HG02623 (cell line): Measurements from ENCODE around the gene FZD4.
"Not testable (repeated sequence)": the region's sequence is repeated elsewhere in the genome, so short reads cannot be mapped to it uniquely, and the experiment has no call there.

Experiments used
- ATAC-seq: cut with Tn5 transposase; IDR thresholded peaks from one replicate; pipeline ENCODE4 v1.9.1; 2021; ENCODE audit warnings: moderate library complexity; ENCODE audit not compliant: unreplicated experiment

Gene FZD4

DNA sequence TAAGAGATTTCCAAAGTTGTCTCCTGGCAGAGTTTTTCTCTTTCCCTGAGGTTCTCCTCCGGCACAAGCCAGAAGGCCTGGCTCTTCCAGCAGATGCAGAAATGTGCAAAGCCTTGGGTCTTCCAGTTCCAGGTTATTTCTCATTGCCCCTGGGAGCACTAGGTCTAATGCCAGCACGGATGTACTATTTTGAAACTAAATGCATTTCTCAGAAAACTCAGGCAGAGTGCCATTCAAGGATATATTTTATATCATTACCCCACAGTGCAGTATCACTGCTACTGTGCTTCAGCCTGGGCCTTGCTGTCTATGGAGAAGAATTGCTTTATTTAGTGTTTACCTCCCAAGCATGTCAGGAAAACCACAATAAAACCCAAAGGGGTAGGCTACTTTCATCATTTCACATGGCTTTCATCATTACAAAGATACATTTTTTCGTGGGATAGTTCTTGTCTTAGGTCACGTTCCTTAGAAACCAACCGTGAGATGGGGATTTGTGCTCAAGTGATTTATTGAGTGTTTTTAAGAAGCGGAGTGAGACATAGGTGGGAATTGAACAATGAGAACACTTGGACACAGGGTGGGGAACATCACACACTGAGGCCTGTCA is 22.4 kb upstream of the FZD4 start:
- ATAC-seq: no peak

GRCh38 chr11:86972734-86973133 is 17.5 kb upstream of the FZD4 start:
- ATAC-seq: no peak

- ATAC-seq: no peak
Measured at GRCh38 chr11:86969258-86969657, 14.1 kb upstream of the FZD4 start.

GRCh38 chr11:86967601-86968000 is 12.4 kb upstream of the FZD4 start:
- ATAC-seq: not testable (repeated sequence)

DNA sequence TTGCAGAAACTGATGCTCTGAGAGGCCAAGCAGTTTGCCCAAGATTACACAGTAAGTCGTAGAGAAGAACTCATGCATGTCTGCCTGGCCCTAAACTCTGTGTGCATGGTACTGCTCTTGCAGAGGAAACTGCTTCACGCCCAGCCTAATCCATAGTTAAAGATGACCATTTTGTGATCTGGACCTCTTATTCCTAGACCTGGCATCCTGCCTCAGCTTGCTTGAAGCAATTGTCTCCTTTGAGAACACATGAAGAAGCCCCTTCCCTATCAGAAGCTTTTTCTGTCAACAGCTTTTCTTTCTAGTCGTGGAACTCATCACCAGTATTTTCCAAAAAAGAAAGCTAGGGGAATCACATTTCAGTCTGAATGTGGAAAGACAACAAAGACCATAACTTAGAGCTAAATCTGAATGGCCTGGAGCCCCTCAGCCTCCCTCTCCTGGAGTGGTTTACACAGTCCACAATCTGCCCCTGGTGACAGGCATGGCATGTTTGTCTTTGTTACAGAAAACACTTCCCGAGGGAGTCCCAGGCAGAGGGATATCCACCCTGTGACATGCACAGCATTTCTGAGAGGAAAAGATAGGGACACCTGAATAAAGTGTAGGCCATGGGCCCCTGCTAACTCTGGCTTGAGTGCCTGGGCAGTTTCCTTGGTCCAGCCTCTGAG is 2.9 kb upstream of the FZD4 start:
- no peak for ATAC-seq

DNA sequence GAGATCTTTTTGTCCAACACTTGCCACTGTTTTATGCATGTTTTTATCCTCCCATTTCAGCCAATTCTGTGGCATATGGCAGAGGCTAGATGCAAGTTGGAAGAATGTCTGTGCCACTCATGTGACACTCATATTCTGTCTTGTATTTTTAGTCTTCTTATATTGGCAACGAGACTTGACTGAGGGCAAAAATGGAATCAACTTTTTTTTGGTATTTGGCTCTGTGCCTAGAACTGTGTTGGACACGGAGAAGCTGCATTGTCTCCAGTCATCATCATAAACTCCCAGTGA is 1.7 kb upstream of the FZD4 start:
- no peak for ATAC-seq

- ATAC-seq: peak; percentile 14
Measured at GRCh38 chr11:86955111-86955360, 159 bp downstream of the FZD4 start.

GRCh38 chr11:86954269-86955110 is 705 bp downstream of the FZD4 start:
- no peak for ATAC-seq

GRCh38 chr11:86952221-86952875 is 2.8 kb downstream of the FZD4 start:
- no peak for ATAC-seq

GRCh38 chr11:86951706-86952105 is 3.5 kb downstream of the FZD4 start:
- ATAC-seq: no peak

GRCh38 chr11:86950661-86950995 is 4.6 kb downstream of the FZD4 start:
- no peak for ATAC-seq

DNA sequence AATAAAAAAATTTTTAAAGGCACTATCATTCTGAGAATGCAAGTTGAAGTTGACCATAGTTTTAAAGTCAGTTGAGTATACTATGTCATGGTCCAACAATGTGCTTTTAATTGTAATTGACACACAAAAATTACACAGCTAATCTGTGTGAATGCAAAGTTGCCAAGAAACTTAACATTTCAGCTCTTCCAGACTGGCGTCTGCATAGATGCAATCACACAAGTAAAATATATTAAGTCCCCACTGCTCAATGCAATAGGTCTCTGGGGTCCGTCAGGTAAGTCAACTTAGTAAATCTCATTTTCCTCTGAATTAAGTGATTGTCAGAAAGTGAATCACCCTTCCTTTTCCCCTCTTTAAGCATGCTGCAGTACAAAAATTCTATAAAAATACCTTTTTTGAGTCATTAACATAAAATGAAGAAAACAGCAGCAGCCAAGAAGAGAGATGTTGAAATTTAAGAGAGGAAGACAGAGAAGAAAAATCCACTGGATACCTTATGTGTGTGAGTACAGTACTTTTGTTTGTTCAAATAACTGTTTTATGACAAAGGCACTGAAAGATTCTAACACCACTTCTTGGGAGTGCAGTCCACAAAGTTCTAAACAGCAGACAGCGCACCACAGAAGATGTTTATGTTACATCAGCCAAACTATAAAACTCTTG is 5.1 kb downstream of the FZD4 start:
- ATAC-seq: no peak

GRCh38 chr11:86948733-86949132 is 6.5 kb downstream of the FZD4 start:
- ATAC-seq: no peak

- no peak for ATAC-seq
Measured at GRCh38 chr11:86947541-86947940, 7.7 kb downstream of the FZD4 start.

GRCh38 chr11:86943505-86943904 is 11.7 kb downstream of the FZD4 start:
- ATAC-seq: not testable (repeated sequence)

DNA sequence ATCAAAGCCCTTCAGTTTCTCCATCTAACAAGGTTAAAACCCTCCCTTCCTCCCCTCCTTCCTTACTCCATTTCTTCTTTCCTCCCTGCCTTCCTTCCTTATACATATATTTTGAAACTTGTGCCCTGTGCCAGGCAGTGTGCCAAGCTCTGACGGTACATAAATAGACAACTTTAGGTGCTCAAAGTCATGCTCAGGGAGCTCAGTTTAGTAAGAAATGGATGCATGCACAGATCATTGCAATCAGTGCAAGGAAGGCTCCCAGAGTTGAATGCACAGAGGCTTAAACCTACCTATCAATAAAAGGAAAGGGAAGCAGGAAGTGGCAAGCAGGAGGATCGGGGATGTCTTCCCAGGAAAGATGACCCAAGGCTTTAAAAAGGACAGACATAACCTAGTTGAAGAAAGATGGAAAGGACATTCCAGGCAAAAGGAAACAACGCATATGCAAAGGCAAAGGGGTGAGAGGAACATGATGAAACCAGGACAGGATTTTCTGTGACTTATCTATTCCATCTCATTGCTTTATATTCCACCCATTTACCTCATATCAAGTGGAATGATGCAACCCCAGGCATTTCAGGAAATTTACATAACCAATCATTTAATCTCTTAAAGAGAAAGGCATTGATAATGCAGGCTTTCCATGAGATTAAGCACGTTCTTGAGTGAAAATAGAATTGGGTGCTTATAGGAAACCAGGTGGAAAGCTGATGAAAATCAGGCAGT is 13.2 kb downstream of the FZD4 start:
- no peak for ATAC-seq

DNA sequence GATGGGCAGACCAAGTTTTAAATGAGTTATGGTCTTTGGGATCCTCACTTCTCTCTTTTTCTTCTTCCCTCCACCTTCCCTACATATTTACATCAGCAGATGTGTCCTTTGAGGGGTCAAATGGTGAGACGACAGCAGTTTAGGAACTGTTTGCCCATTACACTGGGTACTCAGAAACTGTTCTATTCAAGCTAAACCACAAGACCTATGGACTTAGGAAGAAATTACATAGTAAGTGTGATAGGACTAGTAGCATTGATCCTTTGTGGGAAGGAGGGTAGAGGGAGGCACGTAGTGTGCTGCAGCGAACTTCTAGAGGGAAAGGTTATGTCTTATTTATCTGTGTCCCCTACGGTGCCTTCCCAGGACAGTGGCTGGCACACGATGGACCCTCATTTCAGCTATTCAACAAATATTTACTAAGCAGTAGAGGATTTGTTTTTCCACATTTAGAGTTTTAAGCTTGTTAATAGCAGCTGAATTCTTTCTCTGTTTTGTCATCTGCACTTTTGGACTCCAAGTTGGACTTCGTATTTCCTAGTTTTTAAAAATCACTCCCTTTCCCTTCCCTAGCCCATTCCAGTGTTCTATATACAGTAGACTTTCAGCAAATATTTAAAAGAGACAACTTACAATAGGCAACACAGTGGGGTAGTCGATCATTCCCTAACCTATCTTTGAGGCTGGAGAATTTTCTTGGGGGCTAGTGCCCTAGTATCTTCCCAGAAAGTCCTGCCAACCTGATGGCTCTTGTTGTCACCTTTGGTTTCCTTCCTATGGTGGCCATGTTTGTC is 13.9 kb downstream of the FZD4 start:
- no peak for ATAC-seq

GRCh38 chr11:86940122-86940777 is 14.9 kb downstream of the FZD4 start:
- no peak for ATAC-seq
